ENCODE measurements around the gene DPP4. TPM values are rescaled to one million over a fixed set of nuclear protein-coding genes. Genes with fewer than 3 reads are reported as not detected.
"Not testable (repeated sequence)": the region's sequence is repeated elsewhere in the genome, so short reads cannot be mapped to it uniquely, and the experiment has no call there.

DPP4 gene
- total RNA-seq, 1 donor from 2014 or later: 65.8 TPM

GRCh38 chr2:161987311-161987710 is 86.7 kb downstream of the DPP4 start:
- no peak overlapping the region for H3K4me3 Mint-ChIP-seq (ENCODE audit: low read depth)
- H3K27me3 Mint-ChIP-seq (ENCODE audit: low read depth): no peaks in the 10 kb centered on the region
- intact Hi-C loops (cut with micrococcal nuclease): no loop called here
- H3K4me1 Mint-ChIP-seq (ENCODE audit: low read depth): peaks cover 34% of the 10 kb centered on the region
- H3K9me3 Mint-ChIP-seq: peaks cover 3% of the 10 kb centered on the region
- peaks cover 57% of the 10 kb centered on the region for H3K36me3 Mint-ChIP-seq (ENCODE audit: low read depth)
- no peak for DNase-seq (ENCODE audit: low spot score)
- no peak overlapping the region for H3K27ac Mint-ChIP-seq

- H3K4me1 Mint-ChIP-seq (ENCODE audit: low read depth): peaks cover 52% of the 10 kb centered on the region
- H3K4me3 Mint-ChIP-seq (ENCODE audit: low read depth): no peak overlapping the region
Measured at GRCh38 chr2:161983866-161984265, 90.1 kb downstream of the DPP4 start.

GRCh38 chr2:161983331-161983651 is 90.7 kb downstream of the DPP4 start:
- no peak overlapping the region for H3K4me3 Mint-ChIP-seq (ENCODE audit: low read depth)
- peaks cover 6% of the 10 kb centered on the region for H3K9me3 Mint-ChIP-seq
- no peaks in the 10 kb centered on the region for H3K27me3 Mint-ChIP-seq (ENCODE audit: low read depth)
- no peak overlapping the region for H3K27ac Mint-ChIP-seq
- H3K36me3 Mint-ChIP-seq (ENCODE audit: low read depth): peaks cover 52% of the 10 kb centered on the region
- no peak for DNase-seq (ENCODE audit: low spot score)
- peaks cover 53% of the 10 kb centered on the region for H3K4me1 Mint-ChIP-seq (ENCODE audit: low read depth)
- intact Hi-C loops (cut with micrococcal nuclease): no loop called here

More at GRCh38 chr2:161983866-161984265, 90.1 kb downstream of the DPP4 start:
- no peak for DNase-seq (ENCODE audit: low spot score)
- Mint-ChIP-seq H3K36me3 (ENCODE audit: low read depth) (peaks cover 54% of the 10 kb centered on the region), H3K27me3 (ENCODE audit: low read depth) (no peaks in the 10 kb centered on the region), H3K27ac (no peak overlapping the region), H3K9me3 (peaks cover 6% of the 10 kb centered on the region)
- intact Hi-C loops (cut with micrococcal nuclease): no loop called here

GRCh38 chr2:161982548-161983330 is 91.3 kb downstream of the DPP4 start:
- H3K27ac Mint-ChIP-seq: no peak overlapping the region
- H3K36me3 Mint-ChIP-seq (ENCODE audit: low read depth): peaks cover 46% of the 10 kb centered on the region
- H3K4me3 Mint-ChIP-seq (ENCODE audit: low read depth): no peak overlapping the region
- intact Hi-C loops (cut with micrococcal nuclease): no loop called here
- no peak for DNase-seq (ENCODE audit: low spot score)
- H3K9me3 Mint-ChIP-seq: peaks cover 6% of the 10 kb centered on the region
- H3K4me1 Mint-ChIP-seq (ENCODE audit: low read depth): peaks cover 49% of the 10 kb centered on the region
- H3K27me3 Mint-ChIP-seq (ENCODE audit: low read depth): no peaks in the 10 kb centered on the region

- peaks cover 53% of the 10 kb centered on the region for H3K4me1 Mint-ChIP-seq (ENCODE audit: low read depth)
- H3K4me3 Mint-ChIP-seq (ENCODE audit: low read depth): no peak overlapping the region
- peak overlapping the region; percentile 71 for H3K27ac Mint-ChIP-seq
- no peak for DNase-seq (ENCODE audit: low spot score)
- intact Hi-C loops (cut with micrococcal nuclease): loop anchor here (1.0 kb wide), 1 partner anchor 8 kb away; no protein-coding TSS in a partner anchor
- peaks cover 46% of the 10 kb centered on the region for H3K36me3 Mint-ChIP-seq (ENCODE audit: low read depth)
- H3K9me3 Mint-ChIP-seq: peaks cover 6% of the 10 kb centered on the region
- no peaks in the 10 kb centered on the region for H3K27me3 Mint-ChIP-seq (ENCODE audit: low read depth)
Measured at GRCh38 chr2:161981679-161982250, 92.2 kb downstream of the DPP4 start.

GRCh38 chr2:161980976-161981375 is 93.0 kb downstream of the DPP4 start:
- peaks cover 3% of the 10 kb centered on the region for H3K9me3 Mint-ChIP-seq
- H3K27me3 Mint-ChIP-seq (ENCODE audit: low read depth): no peaks in the 10 kb centered on the region
- H3K27ac Mint-ChIP-seq: peak overlapping the region; percentile 71
- no peak overlapping the region for H3K4me3 Mint-ChIP-seq (ENCODE audit: low read depth)
- H3K36me3 Mint-ChIP-seq (ENCODE audit: low read depth): peaks cover 46% of the 10 kb centered on the region
- H3K4me1 Mint-ChIP-seq (ENCODE audit: low read depth): peaks cover 58% of the 10 kb centered on the region
- intact Hi-C loops (cut with micrococcal nuclease): loop anchor here (1.0 kb wide), 1 partner anchor 8 kb away; no protein-coding TSS in a partner anchor
- no peak for DNase-seq (ENCODE audit: low spot score)

- Mint-ChIP-seq H3K9me3 (peaks cover 3% of the 10 kb centered on the region), H3K4me3 (ENCODE audit: low read depth) (no peak overlapping the region), H3K36me3 (ENCODE audit: low read depth) (peaks cover 50% of the 10 kb centered on the region), H3K27me3 (ENCODE audit: low read depth) (no peaks in the 10 kb centered on the region), H3K4me1 (ENCODE audit: low read depth) (peaks cover 68% of the 10 kb centered on the region), H3K27ac (peak overlapping the region; percentile 64)
- DNase-seq (ENCODE audit: low spot score): no peak
- intact Hi-C loops (cut with micrococcal nuclease): loop anchor here (1.0 to 2.0 kb wide), 2 partner anchors 13 to 27 kb away; no protein-coding TSS in a partner anchor
Measured at GRCh38 chr2:161979490-161979889, 94.5 kb downstream of the DPP4 start.

GRCh38 chr2:161977926-161978325 is 96.1 kb downstream of the DPP4 start:
- H3K4me3 Mint-ChIP-seq (ENCODE audit: low read depth); H3K9me3 Mint-ChIP-seq; DNase-seq (ENCODE audit: low spot score); H3K27ac Mint-ChIP-seq; H3K27me3 Mint-ChIP-seq (ENCODE audit: low read depth): not testable (repeated sequence)
- Mint-ChIP-seq H3K36me3 (ENCODE audit: low read depth) (peaks cover 52% of the 10 kb centered on the region), H3K4me1 (ENCODE audit: low read depth) (peaks cover 68% of the 10 kb centered on the region)
- intact Hi-C loops (cut with micrococcal nuclease): loop anchor here (1.0 to 2.0 kb wide), 2 partner anchors 12 to 15 kb away; no protein-coding TSS in a partner anchor

GRCh38 chr2:161976917-161977316 is 97.1 kb downstream of the DPP4 start:
- Mint-ChIP-seq H3K9me3 (peaks cover 13% of the 10 kb centered on the region), H3K4me3 (ENCODE audit: low read depth) (no peak overlapping the region), H3K36me3 (ENCODE audit: low read depth) (peaks cover 46% of the 10 kb centered on the region), H3K27ac (peak overlapping the region; percentile 64), H3K27me3 (ENCODE audit: low read depth) (no peaks in the 10 kb centered on the region), H3K4me1 (ENCODE audit: low read depth) (peaks cover 69% of the 10 kb centered on the region)
- no peak for DNase-seq (ENCODE audit: low spot score)
- intact Hi-C loops (cut with micrococcal nuclease): loop anchor here (1.0 kb wide), 1 partner anchor 11 kb away; no protein-coding TSS in a partner anchor

GRCh38 chr2:161976295-161976694 is 97.7 kb downstream of the DPP4 start:
- Mint-ChIP-seq H3K9me3 (peaks cover 16% of the 10 kb centered on the region), H3K27me3 (ENCODE audit: low read depth) (no peaks in the 10 kb centered on the region), H3K27ac (peak overlapping the region; percentile 23), H3K4me3 (ENCODE audit: low read depth) (no peak overlapping the region), H3K4me1 (ENCODE audit: low read depth) (peaks cover 70% of the 10 kb centered on the region), H3K36me3 (ENCODE audit: low read depth) (peaks cover 43% of the 10 kb centered on the region)
- intact Hi-C loops (cut with micrococcal nuclease): no loop called here
- DNase-seq (ENCODE audit: low spot score): no peak

GRCh38 chr2:161975813-161976160 is 98.2 kb downstream of the DPP4 start:
- intact Hi-C loops (cut with micrococcal nuclease): no loop called here
- H3K36me3 Mint-ChIP-seq (ENCODE audit: low read depth): peaks cover 44% of the 10 kb centered on the region
- no peak overlapping the region for H3K4me3 Mint-ChIP-seq (ENCODE audit: low read depth)
- peaks cover 19% of the 10 kb centered on the region for H3K9me3 Mint-ChIP-seq
- no peaks in the 10 kb centered on the region for H3K27me3 Mint-ChIP-seq (ENCODE audit: low read depth)
- no peak overlapping the region for H3K27ac Mint-ChIP-seq
- peaks cover 70% of the 10 kb centered on the region for H3K4me1 Mint-ChIP-seq (ENCODE audit: low read depth)
- DNase-seq (ENCODE audit: low spot score): no peak

- H3K9me3 Mint-ChIP-seq: peaks cover 23% of the 10 kb centered on the region
- intact Hi-C loops (cut with micrococcal nuclease): no loop called here
- H3K27ac Mint-ChIP-seq: peak overlapping the region; percentile 61
- H3K4me1 Mint-ChIP-seq (ENCODE audit: low read depth): peaks cover 65% of the 10 kb centered on the region
- H3K36me3 Mint-ChIP-seq (ENCODE audit: low read depth): peaks cover 46% of the 10 kb centered on the region
- no peak overlapping the region for H3K4me3 Mint-ChIP-seq (ENCODE audit: low read depth)
- H3K27me3 Mint-ChIP-seq (ENCODE audit: low read depth): no peaks in the 10 kb centered on the region
- DNase-seq (ENCODE audit: low spot score): no peak
Measured at GRCh38 chr2:161975062-161975812, 98.8 kb downstream of the DPP4 start.

- DNase-seq (ENCODE audit: low spot score): no peak
- Mint-ChIP-seq H3K27me3 (ENCODE audit: low read depth) (no peaks in the 10 kb centered on the region), H3K9me3 (peaks cover 28% of the 10 kb centered on the region), H3K4me3 (ENCODE audit: low read depth) (no peak overlapping the region), H3K36me3 (ENCODE audit: low read depth) (peaks cover 53% of the 10 kb centered on the region), H3K4me1 (ENCODE audit: low read depth) (peaks cover 60% of the 10 kb centered on the region), H3K27ac (no peak overlapping the region)
- intact Hi-C loops (cut with micrococcal nuclease): no loop called here
Measured at GRCh38 chr2:161974461-161974860, 99.6 kb downstream of the DPP4 start.

Measured in activated T-helper 2 cell treated with anti-CD3 and anti-CD28 coated beads, Interferon-gamma antibody, Interleukin-2, Interleukin-4, amounts not matched to agents 10 μg/mL and 5 μg/mL and 100 μg/mL, durations not matched to agents 14 hours and 24 hours and 36 hours (primary cell).